H9 (cell line): Measurements from ENCODE around the gene PIGS. TPM values are rescaled to one million over a fixed set of nuclear protein-coding genes. Genes with fewer than 3 reads are reported as not detected.

Source experiments
- DNase-seq: peaks from one replicate; pipeline ENCODE4 v3.0.0-alpha.2; 2017
- H2AFZ ChIP-seq: one replicate; pipeline ENCODE4 v1.6.1; 2013; ENCODE audit warnings: mild to moderate bottlenecking, low read length, control low read depth, moderate library complexity
- H2AK5ac ChIP-seq: 2 replicates; pipeline ENCODE4 v1.6.1; 2013; ENCODE audit warnings: low read length, control low read depth, mixed read lengths; ENCODE audit not compliant: insufficient read length
- H2BK120ac ChIP-seq: one replicate; pipeline ENCODE4 v1.6.1; 2013; ENCODE audit warnings: low read depth, mild to moderate bottlenecking, low read length, control low read depth, inconsistent platforms; ENCODE audit not compliant: poor library complexity, severe bottlenecking
- H2BK12ac ChIP-seq: 2 replicates; pipeline ENCODE4 v1.6.1; 2013; ENCODE audit warnings: low read length, control low read depth, mixed read lengths, low read depth; ENCODE audit not compliant: insufficient read length
- H2BK15ac ChIP-seq: 2 replicates; pipeline ENCODE4 v1.6.1; 2013; ENCODE audit warnings: low read depth, low read length, control low read depth
- H2BK20ac ChIP-seq: one replicate; pipeline ENCODE4 v1.6.1; 2013; ENCODE audit warnings: low read depth, mild to moderate bottlenecking, low read length, control low read depth, inconsistent platforms; ENCODE audit not compliant: poor library complexity, severe bottlenecking
- H2BK5ac ChIP-seq: 2 replicates; pipeline ENCODE4 v1.6.1; 2013; ENCODE audit warnings: low read length, control low read depth, mixed read lengths; ENCODE audit not compliant: insufficient read length
- H3K14ac ChIP-seq: 2 replicates; pipeline ENCODE4 v1.6.1; 2013; ENCODE audit warnings: low read length, control low read depth; ENCODE audit not compliant: insufficient read depth
- H3K18ac ChIP-seq: 2 replicates; pipeline ENCODE4 v1.6.1; 2013; ENCODE audit warnings: low read depth, mild to moderate bottlenecking, mixed read lengths, low read length, control low read depth; ENCODE audit not compliant: insufficient read length
- H3K23ac ChIP-seq: 2 replicates; pipeline ENCODE4 v1.6.1; 2013; ENCODE audit warnings: low read length, control low read depth, mixed read lengths, low read depth; ENCODE audit not compliant: insufficient read length
- H3K23me2 ChIP-seq: 2 replicates; pipeline ENCODE4 v1.6.1; 2013; ENCODE audit warnings: low read depth, mild to moderate bottlenecking, mixed read lengths, low read length, control low read depth; ENCODE audit not compliant: insufficient read length, poor library complexity, severe bottlenecking
- H3K27ac ChIP-seq: 2 replicates; pipeline ENCODE4 v1.5.1; 2013; ENCODE audit warnings: low read length, control low read depth, mixed read lengths, low read depth; ENCODE audit not compliant: insufficient read length
- H3K27me3 ChIP-seq: 2 replicates; pipeline ENCODE4 v1.6.1; 2013; ENCODE audit warnings: low read length, control low read depth, inconsistent platforms; ENCODE audit not compliant: insufficient read depth
- H3K4ac ChIP-seq: 2 replicates; pipeline ENCODE4 v1.6.1; 2013; ENCODE audit warnings: low read depth, mild to moderate bottlenecking, control low read depth, inconsistent platforms, low read length, moderate library complexity
- H3K4me1 ChIP-seq: 2 replicates; pipeline ENCODE4 v1.6.1; 2013; ENCODE audit warnings: low read length, control low read depth, inconsistent platforms; ENCODE audit not compliant: insufficient read depth
- H3K4me2 ChIP-seq: 2 replicates; pipeline ENCODE4 v1.6.1; 2013; ENCODE audit warnings: low read length, control low read depth, mixed read lengths; ENCODE audit not compliant: insufficient read length, insufficient read depth
- H3K56ac ChIP-seq: 2 replicates; pipeline ENCODE4 v1.6.1; 2013; ENCODE audit warnings: low read depth, mild to moderate bottlenecking, mixed read lengths, low read length, control low read depth; ENCODE audit not compliant: insufficient read length
- H3K79me1 ChIP-seq: 2 replicates; pipeline ENCODE4 v1.6.1; 2013; ENCODE audit warnings: low read depth, mild to moderate bottlenecking, moderate library complexity, low read length, control low read depth, inconsistent platforms; ENCODE audit not compliant: insufficient read depth, poor library complexity, severe bottlenecking
- H3K79me2 ChIP-seq: 2 replicates; pipeline ENCODE4 v1.6.1; 2013; ENCODE audit warnings: low read length, control low read depth, inconsistent platforms; ENCODE audit not compliant: insufficient read depth
- H3K9ac ChIP-seq: 2 replicates; pipeline ENCODE4 v1.6.1; 2013; ENCODE audit warnings: low read length, control low read depth, mixed read lengths; ENCODE audit not compliant: insufficient read length; ENCODE audit errors: extremely low read depth
- H3K9me3 ChIP-seq: one replicate; pipeline ENCODE4 v1.6.1; 2013; ENCODE audit warnings: low read depth, low read length, inconsistent platforms; ENCODE audit not compliant: control insufficient read depth
- H3T11ph ChIP-seq: one replicate; pipeline ENCODE4 v1.6.1; 2013; ENCODE audit warnings: mild to moderate bottlenecking, low read length, control low read depth, inconsistent platforms
- H4K20me1 ChIP-seq: one replicate; pipeline ENCODE4 v1.6.1; 2013; ENCODE audit not compliant: control insufficient read depth, insufficient read length, insufficient read depth
- H4K5ac ChIP-seq: 2 replicates; pipeline ENCODE4 v1.6.1; 2013; ENCODE audit warnings: low read depth, mild to moderate bottlenecking, mixed read lengths, low read length, control low read depth; ENCODE audit not compliant: insufficient read length
- H4K8ac ChIP-seq: replicated peaks from 2 replicates; pipeline ENCODE4 v1.6.1; 2013; ENCODE audit warnings: low read length, control low read depth, mixed read lengths, low read depth; ENCODE audit not compliant: insufficient read length
- H4K91ac ChIP-seq: 2 replicates; pipeline ENCODE4 v1.6.1; 2013; ENCODE audit warnings: low read depth, mild to moderate bottlenecking, moderate library complexity, mixed read lengths, low read length, control low read depth; ENCODE audit not compliant: insufficient read length
- H3K27ac Mint-ChIP-seq, 3 experiments: 2 replicates in 2 of 3; 3 replicates in 1 of 3; pipeline ENCODE4 v1.8.0; 2020 to 2021; ENCODE audit warnings: mixed read lengths in 3 of 3, mild to moderate bottlenecking in 1 of 3, moderate library complexity in 1 of 3
- H3K27me3 Mint-ChIP-seq: 2 replicates; pipeline ENCODE4 v1.8.0; 2021; ENCODE audit warnings: low read depth, mild to moderate bottlenecking, moderate library complexity, mixed read lengths
- H3K36me3 Mint-ChIP-seq, 3 experiments: 2 replicates in 2 of 3; 3 replicates in 1 of 3; pipeline ENCODE4 v1.8.0; 2020 to 2021; ENCODE audit warnings: low read depth in 3 of 3, mixed read lengths in 3 of 3; ENCODE audit not compliant: insufficient read depth in 1 of 3
- H3K4me1 Mint-ChIP-seq, 2 experiments: 2 replicates each; pipeline ENCODE4 v1.8.0; 2020; ENCODE audit warnings: mixed read lengths in 2 of 2
- H3K4me3 Mint-ChIP-seq, 2 experiments: 2 replicates in 1 of 2; 3 replicates in 1 of 2; pipeline ENCODE4 v1.8.0; 2020 to 2021; ENCODE audit warnings: mild to moderate bottlenecking in 2 of 2, mixed read lengths in 2 of 2, moderate library complexity in 1 of 2
- H3K9me3 Mint-ChIP-seq, 2 experiments: 2 replicates in 1 of 2; 3 replicates in 1 of 2; pipeline ENCODE4 v1.8.0; 2020; ENCODE audit warnings: mild to moderate bottlenecking in 2 of 2, mixed read lengths in 2 of 2, moderate library complexity in 1 of 2
- CTCF ChIP-seq: fragments of 200-600 bp; sonication (generic); conservative IDR thresholded peaks from 3 replicates; pipeline ENCODE4 v1.8.0; 2021; ENCODE audit warnings: antibody characterized with exemption, mild to moderate bottlenecking
- WGBS: extraction: QIAGEN DNeasy Blood & Tissue Kit; methylation state at CpG from one replicate; pipeline ENCODE4 v1.1.7; 2013; ENCODE audit warnings: missing lambda C conversion rate, low lambda C conversion rate, mixed read lengths; ENCODE audit not compliant: insufficient read length; ENCODE audit errors: extremely low coverage; 5-methylcytosine and 5-hydroxymethylcytosine counted together
- total RNA-seq: library from RNA; stranded (reverse); gene quantifications from 2 replicates; pipeline ENCODE4 v1.2.1, GENCODE V29; 2021

PIGS gene
- total RNA-seq, 1 experiment from 2014 or later: 45.8 TPM

GRCh38 chr17:28534740-28535375, 36.5 kb downstream of the PIGS start:
- Histone ChIP-seq H3K27me3 (no peaks in the 10 kb centered on the region), H3K23me2 (no peaks in the 10 kb centered on the region), H2BK5ac (no peak overlapping the region), H2BK15ac (no peak overlapping the region), H3K23ac (no peak overlapping the region), H2BK12ac (no peak overlapping the region), H4K5ac (no peak overlapping the region), H3K9ac (no peak overlapping the region), H2AFZ (no peak overlapping the region), H2BK120ac (no peak overlapping the region), H3K14ac (no peak overlapping the region), H3K27ac (no peak overlapping the region), H3T11ph (no peak overlapping the region), H3K18ac (no peak overlapping the region), H3K4me2 (no peak overlapping the region), H2BK20ac (no peak overlapping the region), H3K79me2 (no peaks in the 10 kb centered on the region), H3K4me1 (no peaks in the 10 kb centered on the region), H3K9me3 (no peaks in the 10 kb centered on the region), H4K91ac (no peak overlapping the region), H3K79me1 (no peaks in the 10 kb centered on the region), H3K4ac (no peak overlapping the region), H4K8ac (no peak overlapping the region), H3K56ac (no peak overlapping the region), H4K20me1 (no peaks in the 10 kb centered on the region), H2AK5ac (no peak overlapping the region)
- TF ChIP-seq CTCF: no peak
- no peak for DNase-seq
- Mint-ChIP-seq H3K27ac (no peak overlapping the region; a peak in 1 of 7 replicates), H3K4me3 (no peak overlapping the region), H3K27me3 (peaks cover 12% of the 10 kb centered on the region), H3K36me3 (no peaks in the 10 kb centered on the region), H3K4me1 (peaks cover 0 to 21% of the 10 kb centered on the region in 2 experiments; a peak in 2 of 4 replicates), H3K9me3 (no peaks in the 10 kb centered on the region)
- no CpG with 5 or more reads among the region's 11 CpGs for WGBS
